NCI-H82 (cell line): ENCODE results near the gene PTPRD.
"Not testable (repeated sequence)": the region's sequence is repeated elsewhere in the genome, so short reads cannot be mapped to it uniquely, and the experiment has no call there.

Experiments used
- DNase-seq: peaks from one replicate; lab custom pipeline; 2025; lab: John Stamatoyannopoulos, UW

Gene PTPRD

DNA sequence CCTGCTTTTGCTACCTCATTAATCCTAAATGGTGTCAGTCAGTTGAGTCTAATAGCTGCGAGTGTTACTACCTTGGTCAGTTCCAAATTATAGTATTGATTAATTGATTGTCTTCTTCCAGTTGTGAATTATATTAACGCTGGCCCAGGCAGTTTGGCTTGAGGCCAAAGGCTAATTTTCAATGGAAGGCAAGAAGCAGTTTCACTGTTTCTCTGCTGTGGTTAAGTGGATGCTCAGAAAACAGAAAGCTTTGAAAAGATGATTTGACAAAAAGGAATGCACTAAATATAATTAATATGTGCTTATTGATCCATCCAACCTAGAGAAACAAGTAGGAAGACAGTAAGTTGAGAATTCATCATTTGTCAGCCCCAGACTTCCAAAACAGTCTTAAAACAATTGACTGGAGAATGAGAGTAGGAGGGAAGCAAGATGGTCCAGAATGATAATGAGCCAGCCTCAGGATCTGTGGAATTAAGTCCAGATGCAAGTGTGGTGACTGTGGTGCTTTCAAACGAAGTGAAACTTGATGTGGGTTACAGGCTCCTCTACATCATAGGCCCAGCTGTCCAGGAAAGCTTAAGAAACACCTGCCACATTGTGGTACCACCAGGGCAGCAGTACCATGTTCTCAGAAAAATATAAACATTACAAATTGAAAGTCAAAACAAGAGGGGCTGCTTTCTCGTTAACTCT is 1442.2 kb downstream of the PTPRD start:
- DNase-seq, result peak; percentile 66

DNA sequence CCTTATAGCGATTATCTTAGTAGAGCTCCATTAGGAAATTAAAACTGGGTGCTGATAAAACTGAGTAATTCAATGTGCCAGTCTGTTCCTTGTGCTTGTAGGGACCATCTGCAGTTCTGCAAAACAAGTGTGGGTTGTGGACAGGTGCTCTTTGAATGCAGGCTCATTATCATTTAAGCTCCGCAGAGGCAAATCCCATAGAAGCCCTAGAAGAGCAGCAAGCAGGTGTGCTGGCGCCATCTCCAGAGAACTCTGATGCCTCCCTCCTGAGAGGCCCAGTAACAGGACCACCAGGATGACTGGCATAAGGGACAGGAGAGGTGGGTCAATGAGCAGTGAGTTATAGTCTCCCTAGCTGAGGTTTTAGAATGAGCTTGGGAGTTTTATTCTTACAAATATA is 1470.8 kb downstream of the PTPRD start:
- peak; percentile 79 for DNase-seq

- DNase-seq, result no peak
Measured at GRCh38 chr9:9133526-9133925, 1479.3 kb downstream of the PTPRD start.

GRCh38 chr9:9124616-9125015 is 1488.2 kb downstream of the PTPRD start:
- no peak for DNase-seq

DNA sequence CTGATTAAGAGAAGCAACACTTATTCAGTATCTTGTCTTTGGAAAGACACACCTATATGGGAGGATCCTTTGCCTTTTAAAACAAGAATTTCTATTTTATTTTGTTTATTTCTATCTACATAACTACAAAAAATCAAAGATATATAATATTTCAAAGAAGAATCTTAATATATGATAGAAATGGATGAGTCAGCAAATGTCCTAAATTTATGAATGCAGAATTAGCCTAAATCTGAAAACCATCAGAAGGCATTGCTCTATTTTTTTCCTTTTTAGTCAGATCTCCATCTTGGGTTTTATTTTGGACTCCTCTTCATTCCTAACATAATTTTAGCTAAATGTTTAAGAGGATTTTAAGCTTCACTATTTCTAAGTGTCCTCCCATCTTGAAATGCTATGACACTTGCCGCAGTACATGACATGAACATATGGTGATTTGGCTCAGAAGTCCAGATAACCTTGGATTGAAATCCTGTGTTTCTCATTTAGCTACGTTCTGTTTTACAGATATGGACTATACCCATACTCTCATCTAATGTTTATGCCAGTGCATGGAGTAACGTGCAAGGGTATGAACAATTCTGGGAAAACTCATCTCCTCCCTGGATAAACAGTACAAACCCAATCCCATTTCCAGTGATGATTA is 1490.4 kb downstream of the PTPRD start:
- peak; percentile 4 for DNase-seq

DNA sequence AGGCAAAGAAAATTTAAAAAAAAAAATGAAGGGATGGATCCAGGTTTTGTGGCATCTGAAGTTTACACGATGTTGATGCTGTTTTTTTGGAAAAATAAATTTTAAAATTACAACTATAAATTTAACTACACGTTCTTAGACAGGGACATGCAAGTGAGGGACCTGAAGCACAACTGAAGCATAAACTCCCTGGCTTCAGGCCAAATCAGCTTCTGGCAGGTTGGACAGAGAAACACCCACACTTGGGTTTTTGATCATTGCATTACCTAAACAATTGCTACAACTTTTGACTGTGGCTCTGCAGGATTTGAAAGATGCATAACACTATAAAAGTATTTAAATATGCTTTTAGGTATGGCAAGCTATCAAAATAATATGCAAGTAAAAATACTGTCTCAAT is 1494.9 kb downstream of the PTPRD start:
- DNase-seq, result peak; percentile 59

DNA sequence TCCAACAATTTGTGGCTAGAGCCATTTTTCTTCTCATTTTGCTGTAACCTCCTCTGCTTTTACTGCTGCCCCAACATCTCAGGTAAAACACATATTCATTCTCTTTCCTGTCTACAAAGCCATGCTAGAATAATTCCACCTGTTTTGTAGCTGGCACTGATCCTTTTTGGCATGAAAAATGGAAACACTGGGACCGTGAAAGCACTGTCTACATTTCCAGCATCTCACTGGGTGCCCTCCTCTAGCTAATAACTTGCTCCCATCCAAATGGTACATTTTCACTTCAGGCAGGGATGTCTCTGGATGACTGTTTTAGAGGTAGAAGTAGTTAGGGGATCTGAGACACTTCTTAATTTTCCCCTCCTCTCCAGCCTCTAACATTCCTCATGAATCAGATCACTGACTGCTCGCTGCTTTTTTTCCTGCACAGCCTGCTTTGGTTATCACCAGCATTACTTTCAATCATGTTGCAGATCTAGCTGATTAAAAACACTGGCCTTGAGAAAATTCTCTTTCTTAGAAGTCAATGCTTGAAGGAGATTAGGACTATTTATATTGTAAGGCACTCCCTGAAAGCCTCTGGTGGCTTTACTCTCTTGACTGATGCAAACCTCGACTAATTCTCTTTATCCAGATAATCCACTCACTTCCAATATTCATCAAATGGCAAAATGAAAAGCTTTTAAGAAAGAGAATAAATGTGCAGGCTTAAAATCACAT is 1500.6 kb downstream of the PTPRD start:
- DNase-seq, result peak; percentile 86

DNA sequence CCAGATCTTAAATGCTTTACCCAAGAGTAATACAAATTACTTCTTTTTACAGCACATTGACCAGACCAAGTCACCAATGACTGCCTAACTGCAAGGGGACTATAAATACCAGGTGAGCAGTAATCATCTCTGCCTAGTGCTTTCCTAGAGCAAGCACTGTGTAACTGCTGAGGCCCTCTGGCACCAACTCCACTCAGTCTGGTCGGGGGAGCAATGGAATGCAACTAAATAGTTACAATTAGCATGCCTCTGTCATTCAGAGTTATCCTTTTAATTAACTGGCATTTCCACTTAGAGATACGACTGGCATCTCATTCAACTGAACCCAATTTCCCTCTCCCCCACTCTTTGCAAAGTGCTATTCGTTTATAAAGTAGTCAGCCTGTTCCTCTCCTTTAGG is 1504.2 kb downstream of the PTPRD start:
- DNase-seq, result no peak

GRCh38 chr9:9102295-9102694 is 1510.5 kb downstream of the PTPRD start:
- peak; percentile 32 for DNase-seq

DNA sequence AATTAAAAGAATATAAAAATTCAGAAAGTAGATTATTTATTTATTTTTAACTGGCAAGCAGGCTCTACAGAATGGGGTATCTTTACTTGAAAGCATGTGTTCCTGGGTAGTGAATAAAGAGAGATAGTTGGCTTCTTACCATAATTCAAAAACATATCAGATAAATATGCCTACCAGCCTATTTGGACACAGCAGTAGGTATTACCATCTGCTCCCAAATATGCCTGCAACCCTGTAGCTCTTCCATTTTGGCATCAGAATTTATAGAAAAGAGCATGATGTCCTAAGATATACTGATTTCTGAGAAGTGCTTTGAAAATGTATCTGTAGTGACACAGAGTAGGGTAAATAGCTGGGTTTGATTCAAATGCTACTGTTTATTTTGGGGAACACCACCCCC is 1512.7 kb downstream of the PTPRD start:
- DNase-seq, result no peak

DNA sequence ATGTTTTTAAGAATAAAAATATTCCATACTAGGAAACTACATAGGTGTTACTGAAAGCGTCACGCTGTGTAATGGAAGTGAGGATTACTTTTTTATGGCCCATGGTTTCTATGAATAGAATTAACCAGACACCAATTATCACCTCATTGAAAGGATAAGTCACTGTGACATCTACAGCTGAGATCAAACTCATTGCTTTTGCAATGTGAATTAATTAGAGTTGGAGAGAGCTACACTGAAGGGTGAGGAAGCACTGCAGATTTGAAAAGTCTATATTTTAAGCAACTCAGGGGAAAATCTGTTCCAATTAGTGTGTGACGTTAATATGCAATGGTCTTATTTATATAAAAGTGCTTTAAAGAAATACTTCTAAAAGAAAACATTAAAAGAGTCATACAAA is 1513.2 kb downstream of the PTPRD start:
- no peak for DNase-seq

DNA sequence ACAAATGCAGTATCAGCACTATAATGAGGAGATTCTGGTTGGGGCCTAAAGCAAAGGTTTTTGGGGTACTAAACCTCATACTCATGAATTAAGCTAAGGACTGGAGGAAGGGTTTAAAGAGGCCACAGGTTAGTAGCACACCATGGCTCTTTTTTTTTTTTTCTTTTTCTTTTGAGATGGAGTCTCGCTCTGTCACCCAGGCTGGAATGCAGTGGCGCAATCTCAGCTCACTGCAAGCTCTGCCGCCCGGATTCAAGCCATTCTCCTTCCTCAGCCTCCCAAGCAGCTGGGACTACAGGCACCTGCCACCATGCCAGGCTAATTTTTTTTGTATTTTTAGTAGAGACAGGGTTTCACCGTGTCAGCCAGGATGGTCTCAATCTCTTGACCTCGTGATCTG is 1515.5 kb downstream of the PTPRD start:
- not testable (repeated sequence) for DNase-seq

DNA sequence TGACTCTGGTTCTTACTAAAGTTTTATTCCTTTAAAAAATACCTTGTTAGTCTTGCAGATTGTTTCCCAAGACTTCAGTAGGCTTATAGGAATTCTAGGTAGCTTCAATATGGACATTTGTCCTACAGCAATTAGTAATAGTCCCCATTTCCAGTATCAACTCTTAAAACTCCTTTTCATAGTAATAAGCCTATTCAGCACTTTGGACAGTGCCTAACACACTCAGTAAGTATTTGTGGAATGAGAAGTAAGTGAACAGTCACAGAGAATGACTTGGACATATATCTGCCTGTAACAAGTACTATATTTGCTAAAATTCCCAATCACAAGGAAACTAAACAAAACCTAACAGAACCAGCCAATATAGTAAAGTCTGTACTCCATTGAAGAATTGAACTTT is 1521.4 kb downstream of the PTPRD start:
- no peak for DNase-seq

DNA sequence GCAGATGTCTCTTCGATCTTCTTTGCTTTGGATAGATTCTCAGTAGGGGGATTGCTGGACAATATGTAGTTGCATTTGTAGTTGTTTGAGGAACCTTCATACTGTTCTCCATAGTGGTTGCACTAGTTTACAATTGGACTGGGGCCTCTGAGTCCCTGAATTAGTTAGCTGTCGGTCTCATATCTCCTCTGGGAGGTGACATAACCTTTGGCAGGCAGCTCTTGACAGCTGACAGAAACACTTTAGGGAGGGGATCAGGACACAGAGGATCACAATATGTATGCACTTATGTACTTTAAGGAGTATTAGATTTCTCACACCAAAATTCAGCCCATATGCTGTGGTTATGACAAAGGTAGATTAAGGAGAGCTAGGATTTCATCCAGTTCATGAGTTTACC is 1533.3 kb downstream of the PTPRD start:
- peak; percentile 38 for DNase-seq

GRCh38 chr9:9078301-9078700 is 1534.5 kb downstream of the PTPRD start:
- DNase-seq, result no peak

DNA sequence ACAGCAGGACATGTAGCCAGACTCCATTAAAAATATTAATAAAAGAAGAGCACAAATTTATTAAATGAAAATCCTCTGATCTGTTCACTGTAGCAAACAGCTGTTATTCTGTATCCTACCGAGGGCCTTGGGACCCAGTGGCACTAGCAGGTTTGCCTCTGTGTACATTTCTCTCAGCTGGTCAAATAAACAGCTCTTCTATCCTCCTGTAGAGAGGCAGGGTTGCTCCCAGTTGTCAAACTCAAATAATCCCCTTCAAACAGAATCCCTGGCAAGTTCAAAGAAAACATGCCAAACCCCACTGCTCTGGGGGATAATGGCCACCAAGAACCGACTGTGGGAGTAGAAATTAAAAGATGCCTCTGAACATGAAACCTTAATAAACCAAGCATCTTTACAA is 1551.2 kb downstream of the PTPRD start:
- no peak for DNase-seq

- DNase-seq, result no peak
Measured at GRCh38 chr9:9054354-9054992, 1558.3 kb downstream of the PTPRD start.

- peak; percentile 87 for DNase-seq
Measured at GRCh38 chr9:9045572-9045971, 1567.2 kb downstream of the PTPRD start.

DNA sequence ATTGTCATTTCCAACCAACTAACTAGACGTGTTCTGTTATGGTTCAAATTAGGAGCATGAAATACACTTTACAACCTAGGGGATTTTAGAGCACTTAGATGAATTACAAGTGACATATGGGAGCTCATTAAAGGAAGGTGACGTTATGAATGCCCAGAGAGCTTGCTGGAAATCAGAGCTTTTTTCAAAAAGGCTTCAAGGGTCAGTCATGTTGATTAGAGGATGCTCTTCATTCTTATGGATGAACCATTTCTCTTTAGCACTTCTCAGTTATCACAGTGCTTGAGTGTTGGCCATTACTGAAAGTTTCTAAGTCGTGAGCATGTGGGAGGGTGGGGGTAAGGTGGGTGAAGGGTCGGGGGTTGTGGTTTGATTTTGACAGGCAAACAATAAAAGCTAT is 1567.7 kb downstream of the PTPRD start:
- peak; percentile 81 for DNase-seq

DNA sequence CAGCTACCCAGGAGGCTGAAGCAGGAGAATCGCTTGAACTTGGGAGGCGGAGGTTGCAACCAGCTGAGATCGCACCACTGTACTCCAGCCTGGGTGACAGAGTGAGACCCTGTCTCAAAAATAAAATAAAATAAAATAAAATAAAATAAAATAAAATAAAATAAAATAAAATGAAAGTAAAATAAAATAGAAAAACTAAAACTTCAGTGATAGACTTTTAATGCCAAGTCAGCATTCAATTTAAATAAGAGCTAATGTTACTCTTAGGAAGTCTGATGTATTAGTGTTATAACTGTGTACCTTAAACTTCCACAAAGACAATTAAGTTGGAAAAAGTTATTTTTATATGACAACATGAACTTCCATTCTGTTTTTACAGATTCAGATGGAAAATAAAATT is 1569.0 kb downstream of the PTPRD start:
- DNase-seq, result not testable (repeated sequence)

DNA sequence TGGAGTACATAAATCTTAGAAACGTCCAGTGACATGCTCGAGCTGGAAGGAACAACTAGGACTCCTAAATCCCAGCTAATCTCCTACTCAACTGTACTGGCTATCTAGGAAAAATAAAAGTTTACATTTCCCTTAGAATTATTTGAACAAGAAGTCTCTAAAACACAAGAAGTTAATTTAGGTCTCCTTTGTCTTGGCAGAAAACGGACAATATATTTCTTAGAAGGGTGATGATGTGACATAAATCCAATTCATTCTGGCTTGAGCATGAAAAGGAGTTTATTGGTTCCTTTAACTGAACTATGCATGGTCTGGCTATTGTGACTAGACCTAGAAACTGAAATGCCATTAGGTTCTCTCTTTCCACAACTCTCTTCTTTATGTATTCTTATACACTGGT is 1571.0 kb downstream of the PTPRD start:
- no peak for DNase-seq

GRCh38 chr9:9033022-9033421 is 1579.8 kb downstream of the PTPRD start:
- DNase-seq, result no peak

DNA sequence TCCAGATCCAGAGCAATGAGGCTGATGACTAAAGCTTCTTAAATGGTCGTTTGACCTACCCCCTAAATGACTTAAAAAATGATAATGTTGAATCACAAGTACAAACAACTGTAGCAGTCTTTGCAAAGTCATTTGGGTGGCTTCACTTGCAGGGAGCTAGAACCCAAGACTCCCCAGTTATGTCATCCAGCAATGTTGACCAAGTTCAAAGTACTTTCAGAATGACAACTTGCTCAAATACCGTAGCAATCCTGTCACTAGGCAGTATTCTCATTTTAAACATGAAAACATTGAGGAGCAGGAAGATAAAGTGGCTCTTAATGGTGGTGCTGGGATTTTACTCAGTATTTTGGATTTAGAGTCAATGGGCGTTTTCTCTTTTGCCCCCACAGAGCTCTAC is 1596.2 kb downstream of the PTPRD start:
- DNase-seq, result no peak
